Measurements from ENCODE around the gene PPP1R13L. TPM values are rescaled to one million over a fixed set of nuclear protein-coding genes. Genes with fewer than 3 reads are reported as not detected.

The PPP1R13L gene
- total RNA-seq, 2 experiments from 2014 or later, result 7.8 to 15.5 TPM

DNA sequence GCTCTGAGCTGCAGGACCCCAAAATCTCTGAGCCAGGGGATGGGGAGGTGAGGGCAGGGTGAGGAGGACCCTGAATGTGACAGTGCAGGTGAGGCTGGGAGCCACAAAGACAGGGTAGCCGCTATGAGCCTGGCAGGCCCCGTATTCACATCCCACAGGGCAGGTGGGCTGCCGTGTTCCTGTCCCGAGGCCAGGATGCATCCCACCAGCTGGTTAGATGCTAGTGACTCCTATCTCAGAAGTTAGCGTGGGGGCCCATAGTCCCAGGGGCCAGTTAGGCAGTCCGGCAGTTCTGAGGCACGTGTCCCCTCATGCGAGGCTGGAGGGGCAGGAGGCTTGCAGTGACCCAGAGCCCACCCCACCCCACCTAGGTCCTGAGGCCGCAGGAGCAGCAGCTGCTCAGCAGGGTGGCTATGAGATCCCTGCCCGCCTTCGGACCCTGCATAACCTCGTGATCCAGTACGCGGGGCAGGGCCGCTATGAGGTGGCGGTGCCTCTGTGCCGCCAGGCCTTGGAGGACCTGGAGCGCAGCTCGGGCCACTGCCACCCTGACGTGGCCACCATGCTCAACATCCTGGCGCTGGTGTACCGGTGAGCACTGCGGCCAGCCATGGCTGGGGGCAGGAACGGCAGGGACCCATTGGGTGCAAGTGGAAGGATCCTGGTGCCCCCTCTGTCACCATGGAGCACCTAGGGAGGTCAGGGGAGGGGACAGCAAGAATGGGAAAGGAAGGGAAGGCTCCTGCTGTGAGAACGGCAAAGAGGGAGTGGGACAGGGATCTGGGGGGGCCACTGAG lies 57.1 kb downstream of the PPP1R13L start:
- H2AFZ ChIP-seq (ENCODE audit: low read length), result no peak overlapping the region
- intact Hi-C loops (cut with micrococcal nuclease; ENCODE audit: unreplicated experiment), result no loop called here
- no peaks in the 10 kb centered on the region for H3K4me1 ChIP-seq (ENCODE audit: insufficient read depth, low read length, poor library complexity, severe bottlenecking)
- DNase-seq (ENCODE audit: low spot score), result no peak
- H4K20me1 ChIP-seq (ENCODE audit: insufficient read depth, low read length), result no peaks in the 10 kb centered on the region
- H3K4me2 ChIP-seq (ENCODE audit: low read length), result no peak overlapping the region
- H3K9me3 ChIP-seq (ENCODE audit: low read length), result no peaks in the 10 kb centered on the region
- no peaks in the 10 kb centered on the region for H3K9me2 ChIP-seq (ENCODE audit: insufficient read depth, low read length)
- no peaks in the 10 kb centered on the region for H3K79me2 ChIP-seq (ENCODE audit: insufficient read depth, low read depth, low read length)
- H3K4me3 ChIP-seq (ENCODE audit: low read depth, low read length, poor library complexity, severe bottlenecking), result no peak overlapping the region
- CTCF ChIA-PET (ENCODE audit: unreplicated experiment), result no interaction called here
- POLR2A ChIA-PET, result no interaction called here
- TF ChIP-seq, protein P1, sequence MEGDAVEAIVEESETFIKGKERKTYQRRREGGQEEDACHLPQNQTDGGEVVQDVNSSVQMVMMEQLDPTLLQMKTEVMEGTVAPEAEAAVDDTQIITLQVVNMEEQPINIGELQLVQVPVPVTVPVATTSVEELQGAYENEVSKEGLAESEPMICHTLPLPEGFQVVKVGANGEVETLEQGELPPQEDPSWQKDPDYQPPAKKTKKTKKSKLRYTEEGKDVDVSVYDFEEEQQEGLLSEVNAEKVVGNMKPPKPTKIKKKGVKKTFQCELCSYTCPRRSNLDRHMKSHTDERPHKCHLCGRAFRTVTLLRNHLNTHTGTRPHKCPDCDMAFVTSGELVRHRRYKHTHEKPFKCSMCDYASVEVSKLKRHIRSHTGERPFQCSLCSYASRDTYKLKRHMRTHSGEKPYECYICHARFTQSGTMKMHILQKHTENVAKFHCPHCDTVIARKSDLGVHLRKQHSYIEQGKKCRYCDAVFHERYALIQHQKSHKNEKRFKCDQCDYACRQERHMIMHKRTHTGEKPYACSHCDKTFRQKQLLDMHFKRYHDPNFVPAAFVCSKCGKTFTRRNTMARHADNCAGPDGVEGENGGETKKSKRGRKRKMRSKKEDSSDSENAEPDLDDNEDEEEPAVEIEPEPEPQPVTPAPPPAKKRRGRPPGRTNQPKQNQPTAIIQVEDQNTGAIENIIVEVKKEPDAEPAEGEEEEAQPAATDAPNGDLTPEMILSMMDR (conservative IDR thresholded peaks at IDR 0.05; ENCODE audit: low read length), result no peak
- TF ChIP-seq EZH2phosphoT487 (IDR thresholded peaks at IDR 0.05; ENCODE audit: borderline replicate concordance, low read depth, low read length), result no peak
- H3K27ac ChIP-seq (ENCODE audit: low read depth, low read length, poor library complexity, severe bottlenecking), result no peak overlapping the region
- no TSS peak for BruUV-seq (replicated peaks)
- H3K36me3 ChIP-seq (ENCODE audit: insufficient read depth, low read length), result no peaks in the 10 kb centered on the region

DNA sequence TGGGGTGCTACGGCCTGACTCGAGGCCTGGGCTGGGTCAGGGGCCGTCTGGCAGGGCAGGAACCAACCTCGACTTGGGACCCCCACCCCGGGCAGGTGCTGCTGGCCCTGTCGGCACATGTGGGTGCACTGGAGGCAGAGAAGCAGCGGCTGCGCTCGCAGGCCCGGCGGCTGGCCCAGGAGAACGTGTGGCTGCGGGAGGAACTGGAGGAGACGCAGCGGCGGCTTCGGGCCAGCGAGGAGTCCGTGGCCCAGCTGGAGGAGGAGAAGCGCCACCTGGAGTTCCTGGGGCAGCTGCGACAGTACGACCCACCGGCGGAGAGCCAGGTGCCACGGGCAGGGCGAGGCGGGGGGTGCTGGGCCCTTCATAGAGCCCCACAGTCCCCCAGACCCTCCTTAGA lies 58.4 kb downstream of the PPP1R13L start:
- ChIA-PET POLR2A (no interaction called here), CTCF (ENCODE audit: unreplicated experiment) (no interaction called here)
- Histone ChIP-seq H4K20me1 (ENCODE audit: insufficient read depth, low read length) (no peaks in the 10 kb centered on the region), H3K4me1 (ENCODE audit: insufficient read depth, low read length, poor library complexity, severe bottlenecking) (no peaks in the 10 kb centered on the region), H3K4me2 (ENCODE audit: low read length) (no peak overlapping the region), H3K9me2 (ENCODE audit: insufficient read depth, low read length) (no peaks in the 10 kb centered on the region), H2AFZ (ENCODE audit: low read length) (no peak overlapping the region), H3K9me3 (ENCODE audit: low read length) (no peaks in the 10 kb centered on the region), H3K36me3 (ENCODE audit: insufficient read depth, low read length) (no peaks in the 10 kb centered on the region), H3K27ac (ENCODE audit: low read depth, low read length, poor library complexity, severe bottlenecking) (no peak overlapping the region), H3K79me2 (ENCODE audit: insufficient read depth, low read depth, low read length) (no peaks in the 10 kb centered on the region), H3K4me3 (ENCODE audit: low read depth, low read length, poor library complexity, severe bottlenecking) (no peak overlapping the region)
- TF ChIP-seq, protein P1 (conservative IDR thresholded peaks at IDR 0.05; ENCODE audit: low read length), result no peak
- TF ChIP-seq EZH2phosphoT487 (IDR thresholded peaks at IDR 0.05; ENCODE audit: borderline replicate concordance, low read depth, low read length), result no peak
- DNase-seq (ENCODE audit: low spot score), result no peak
- intact Hi-C loops (cut with micrococcal nuclease; ENCODE audit: unreplicated experiment), result no loop called here
- no TSS peak for BruUV-seq (replicated peaks)

DNA sequence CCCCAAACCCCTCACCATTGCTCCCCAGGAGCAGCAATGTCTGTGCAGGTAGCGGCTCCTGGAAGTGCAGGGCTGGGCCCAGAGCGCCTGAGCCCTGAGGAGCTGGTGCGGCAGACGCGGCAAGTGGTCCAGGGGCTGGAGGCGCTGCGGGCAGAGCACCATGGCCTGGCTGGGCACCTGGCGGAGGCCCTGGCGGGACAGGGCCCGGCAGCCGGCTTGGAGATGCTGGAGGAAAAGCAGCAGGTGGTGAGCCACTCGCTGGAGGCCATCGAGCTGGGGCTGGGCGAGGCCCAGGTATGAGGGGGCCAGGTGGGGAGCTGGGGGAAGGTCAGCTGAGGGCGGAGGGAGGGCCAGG lies 59.4 kb downstream of the PPP1R13L start:
- intact Hi-C loops (cut with micrococcal nuclease; ENCODE audit: unreplicated experiment), result no loop called here
- no peaks in the 10 kb centered on the region for H3K9me2 ChIP-seq (ENCODE audit: insufficient read depth, low read length)
- no peaks in the 10 kb centered on the region for H4K20me1 ChIP-seq (ENCODE audit: insufficient read depth, low read length)
- H2AFZ ChIP-seq (ENCODE audit: low read length), result no peak overlapping the region
- H3K79me2 ChIP-seq (ENCODE audit: insufficient read depth, low read depth, low read length), result no peaks in the 10 kb centered on the region
- H3K9me3 ChIP-seq (ENCODE audit: low read length), result no peaks in the 10 kb centered on the region
- H3K4me1 ChIP-seq (ENCODE audit: insufficient read depth, low read length, poor library complexity, severe bottlenecking), result no peaks in the 10 kb centered on the region
- H3K4me2 ChIP-seq (ENCODE audit: low read length), result no peak overlapping the region
- H3K4me3 ChIP-seq (ENCODE audit: low read depth, low read length, poor library complexity, severe bottlenecking), result no peak overlapping the region
- no peak for TF ChIP-seq EZH2phosphoT487 (IDR thresholded peaks at IDR 0.05; ENCODE audit: borderline replicate concordance, low read depth, low read length)
- TF ChIP-seq, protein P1 (conservative IDR thresholded peaks at IDR 0.05; ENCODE audit: low read length), result no peak
- no peak overlapping the region for H3K27ac ChIP-seq (ENCODE audit: low read depth, low read length, poor library complexity, severe bottlenecking)
- ChIA-PET CTCF (ENCODE audit: unreplicated experiment) (no interaction called here), POLR2A (no interaction called here)
- BruUV-seq (replicated peaks), result no TSS peak
- no peak for DNase-seq (ENCODE audit: low spot score)
- H3K36me3 ChIP-seq (ENCODE audit: insufficient read depth, low read length), result no peaks in the 10 kb centered on the region

Data from OCI-LY7 (cell line).